ENCODE measurements around the gene SLC1A7.

DNA sequence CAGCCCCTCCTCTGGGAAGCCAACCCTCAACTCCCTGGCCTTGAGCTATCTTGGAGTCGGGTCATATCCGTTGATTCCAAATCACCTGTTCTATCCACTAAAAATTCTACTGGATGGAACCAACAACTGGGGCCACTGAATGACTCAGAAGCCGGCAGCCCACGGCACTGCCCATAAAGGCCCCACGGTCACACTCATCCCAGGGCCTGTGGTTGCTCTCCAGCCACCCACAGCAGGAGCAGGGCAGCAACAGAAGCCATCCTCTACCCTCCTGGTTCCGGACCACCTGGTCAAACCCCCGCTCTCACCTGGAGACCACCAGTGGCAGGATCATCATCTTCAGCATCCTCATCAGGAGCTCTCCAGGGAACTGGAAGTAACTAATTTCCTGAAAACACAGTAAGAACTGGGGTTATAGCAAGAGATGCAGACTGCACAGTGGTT is 8.4 kb downstream of the SLC1A7 start:
- TF ChIP-seq, protein P1, sequence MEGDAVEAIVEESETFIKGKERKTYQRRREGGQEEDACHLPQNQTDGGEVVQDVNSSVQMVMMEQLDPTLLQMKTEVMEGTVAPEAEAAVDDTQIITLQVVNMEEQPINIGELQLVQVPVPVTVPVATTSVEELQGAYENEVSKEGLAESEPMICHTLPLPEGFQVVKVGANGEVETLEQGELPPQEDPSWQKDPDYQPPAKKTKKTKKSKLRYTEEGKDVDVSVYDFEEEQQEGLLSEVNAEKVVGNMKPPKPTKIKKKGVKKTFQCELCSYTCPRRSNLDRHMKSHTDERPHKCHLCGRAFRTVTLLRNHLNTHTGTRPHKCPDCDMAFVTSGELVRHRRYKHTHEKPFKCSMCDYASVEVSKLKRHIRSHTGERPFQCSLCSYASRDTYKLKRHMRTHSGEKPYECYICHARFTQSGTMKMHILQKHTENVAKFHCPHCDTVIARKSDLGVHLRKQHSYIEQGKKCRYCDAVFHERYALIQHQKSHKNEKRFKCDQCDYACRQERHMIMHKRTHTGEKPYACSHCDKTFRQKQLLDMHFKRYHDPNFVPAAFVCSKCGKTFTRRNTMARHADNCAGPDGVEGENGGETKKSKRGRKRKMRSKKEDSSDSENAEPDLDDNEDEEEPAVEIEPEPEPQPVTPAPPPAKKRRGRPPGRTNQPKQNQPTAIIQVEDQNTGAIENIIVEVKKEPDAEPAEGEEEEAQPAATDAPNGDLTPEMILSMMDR (optimal IDR thresholded peaks at IDR 0.05 in 1 of 3, IDR thresholded peaks at IDR 0.05 in 1 of 3, conservative IDR thresholded peaks at IDR 0.05 in 1 of 3; ENCODE audit: extremely low read depth in 1 of 3, insufficient read depth in 2 of 3, low read length in 3 of 3) = no peak
- no peak for TF ChIP-seq EZH2 (IDR thresholded peaks at IDR 0.05; ENCODE audit: low read length)

All from keratinocyte (primary cell).